Measurements from ENCODE around the gene TPPP2. TPM values are rescaled to one million over a fixed set of nuclear protein-coding genes. Genes with fewer than 3 reads are reported as not detected.

The TPPP2 gene
- total and polyA plus RNA-seq, 7 donors = 0.90 to 3.2 (median 2.1) TPM; not detected in 1

GRCh38 chr14:21023174-21023573 lies 6.8 kb upstream of the TPPP2 start:
- Histone ChIP-seq H3K27ac (peak overlapping the region; percentile 98), H3K36me3 (ENCODE audit: insufficient read depth in 1 of 2, low read depth in 1 of 2) (peaks cover 2 to 46% of the 10 kb centered on the region in 2 donors), H3K9me3 (no peaks in the 10 kb centered on the region), H3K27me3 (ENCODE audit: insufficient read depth in 3 of 3, low read length in 2 of 3) (no peaks in the 10 kb centered on the region), H3K4me1 (peaks cover 68% of the 10 kb centered on the region), H3K4me3 (peak overlapping the region; percentile 98)
- peak in 1 of 2 donors; percentile 69 for DNase-seq
- TF ChIP-seq CTCF (IDR thresholded peaks at IDR 0.05) = no peak
- 6 to 12% (median 11%) methylated on average over 7 of the region's 7 CpGs for WGBS, 3 donors
- no peak for ATAC-seq
- intact Hi-C loops (cut with DNase I) = no loop called here

- Histone ChIP-seq H3K27ac (peak overlapping the region; percentile 98), H3K4me1 (peaks cover 59% of the 10 kb centered on the region), H3K36me3 (ENCODE audit: insufficient read depth in 1 of 2, low read depth in 1 of 2) (peaks cover 2 to 38% of the 10 kb centered on the region in 2 donors), H3K9me3 (no peaks in the 10 kb centered on the region), H3K4me3 (peak overlapping the region; percentile 98), H3K27me3 (ENCODE audit: insufficient read depth in 3 of 3, low read length in 2 of 3) (no peaks in the 10 kb centered on the region)
- TF ChIP-seq CTCF (IDR thresholded peaks at IDR 0.05) = no peak
- peak in 3 of 4 donors; percentile 1 to 27 (median 11) for ATAC-seq
- WGBS, 3 donors = 7 to 11% (median 9%) methylated on average over 17 of the region's 17 CpGs
- intact Hi-C loops (cut with DNase I) = no loop called here
- peak; percentile 20 to 61 for DNase-seq
Observed at GRCh38 chr14:21023817-21024584, 6.0 kb upstream of the TPPP2 start.

- H3K36me3 ChIP-seq (ENCODE audit: insufficient read depth in 1 of 2, low read depth in 1 of 2) = peaks cover 0 to 30% of the 10 kb centered on the region in 2 donors
- peaks cover 59% of the 10 kb centered on the region for H3K4me1 ChIP-seq
- no peak for TF ChIP-seq CTCF (IDR thresholded peaks at IDR 0.05)
- H3K27me3 ChIP-seq (ENCODE audit: insufficient read depth in 3 of 3, low read length in 2 of 3) = no peaks in the 10 kb centered on the region
- H3K9me3 ChIP-seq = no peaks in the 10 kb centered on the region
- peak; percentile 87 to 94 for DNase-seq
- H3K4me3 ChIP-seq = peak within 1 kb of the TSS; percentile 98
- peak; percentile 77 to 78 (median 78) for ATAC-seq
- 1% methylated on average over 50 to 72 of the region's 72 CpGs for WGBS, 3 donors
- intact Hi-C loops (cut with DNase I) = loop anchor here in 1 of 2 donors (1.0 kb wide), 1 partner anchor 15 kb away; no protein-coding TSS in a partner anchor
- peak within 1 kb of the TSS; percentile 98 for H3K27ac ChIP-seq
Observed at GRCh38 chr14:21024585-21025370, 5.2 kb upstream of the TPPP2 start, which contains the start of gene NDRG2. Gene NDRG2 (minus strand): TSS chr14:21025061. CDS start chr14:21023315, 1,746 bp downstream.

- intact Hi-C loops (cut with DNase I) = loop anchor here in 1 of 2 donors (1.0 kb wide), 1 partner anchor 14 kb away; no protein-coding TSS in a partner anchor
- WGBS, 3 donors = 1% methylated on average over 41 to 58 of the region's 58 CpGs
Observed at GRCh38 chr14:21025371-21026273, 4.4 kb upstream of the TPPP2 start.

More at GRCh38 chr14:21025371-21026273, 4.4 kb upstream of the TPPP2 start:
- peak overlapping the region; percentile 98 for H3K4me3 ChIP-seq
- H3K27me3 ChIP-seq (ENCODE audit: insufficient read depth in 3 of 3, low read length in 2 of 3) = no peaks in the 10 kb centered on the region
- peaks cover 0 to 21% of the 10 kb centered on the region in 2 donors for H3K36me3 ChIP-seq (ENCODE audit: insufficient read depth in 1 of 2, low read depth in 1 of 2)
- H3K27ac ChIP-seq = peak overlapping the region; percentile 98
- no peaks in the 10 kb centered on the region for H3K9me3 ChIP-seq
- H3K4me1 ChIP-seq = peaks cover 52% of the 10 kb centered on the region
- ATAC-seq (peak; percentile 63 to 76 (median 74)), DNase-seq (peak; percentile 84 to 95)
- no peak for TF ChIP-seq CTCF (IDR thresholded peaks at IDR 0.05)
